NT2/D1 (cell line): ENCODE measurements around the gene ACVR1C.

ENCODE experiments used
- DNase-seq: peaks from one replicate; pipeline ENCODE4 v3.0.0-alpha.2; 2011; ENCODE audit warnings: low read depth, low spot score
- H3K27me3 ChIP-seq: 2 replicates; pipeline ENCODE4 v1.6.0; 2011; ENCODE audit warnings: mild to moderate bottlenecking; ENCODE audit not compliant: insufficient read length, insufficient read depth
- H3K36me3 ChIP-seq: 2 replicates; pipeline ENCODE4 v1.6.1; 2011; ENCODE audit warnings: mild to moderate bottlenecking, low read length, mixed read lengths; ENCODE audit not compliant: insufficient read depth, insufficient read length
- H3K4me1 ChIP-seq: 2 replicates; pipeline ENCODE4 v1.5.1; 2011; ENCODE audit not compliant: insufficient read depth, insufficient read length
- H3K4me3 ChIP-seq: 2 replicates; pipeline ENCODE4 v1.5.1; 2011; ENCODE audit warnings: low read depth; ENCODE audit not compliant: insufficient read length
- H3K9ac ChIP-seq: 2 replicates; pipeline ENCODE4 v1.6.0; 2011; ENCODE audit warnings: low read depth; ENCODE audit not compliant: insufficient read length
- H3K9me3 ChIP-seq: 2 replicates; pipeline ENCODE4 v1.5.1; 2011; ENCODE audit warnings: mild to moderate bottlenecking, low read length; ENCODE audit not compliant: insufficient read depth
- SUZ12 ChIP-seq: IDR thresholded peaks from 2 replicates; pipeline ENCODE4 v1.6.1; 2011; ENCODE audit not compliant: insufficient read length, insufficient read depth; ENCODE audit errors: extremely low read depth
- YY1 ChIP-seq: IDR thresholded peaks from 2 replicates; pipeline ENCODE4 v1.6.1; 2011; ENCODE audit not compliant: insufficient read length, insufficient read depth
- ZNF274 ChIP-seq: IDR thresholded peaks from 2 replicates; pipeline ENCODE4 v1.6.1; 2011; ENCODE audit warnings: mild to moderate bottlenecking, low read depth, low read length

ACVR1C gene

DNA sequence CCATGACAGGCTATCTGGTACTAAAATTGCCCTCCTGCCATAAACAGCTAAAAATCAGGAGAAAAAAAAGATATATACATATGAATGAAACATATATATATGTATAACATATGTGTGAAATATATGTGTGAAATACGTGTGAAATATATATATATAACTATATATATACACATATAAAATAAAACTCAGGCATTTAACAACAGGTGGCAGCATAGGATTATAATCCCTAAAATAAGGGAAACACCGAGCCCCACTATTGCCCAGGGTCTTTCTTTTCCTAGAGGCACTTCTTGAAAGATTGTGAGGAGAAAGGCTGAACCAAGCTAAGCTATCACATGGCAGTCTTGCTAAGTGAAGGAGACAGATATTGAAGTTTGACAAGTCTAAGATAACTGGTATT lies 118.9 kb downstream of the ACVR1C start:
- TF ChIP-seq ZNF274 (no peak), SUZ12 (no peak), YY1 (no peak)
- Histone ChIP-seq H3K9ac (no peak overlapping the region), H3K9me3 (peaks cover 11% of the 10 kb centered on the region; the same call in 1 of the 2 replicates), H3K36me3 (no peaks in the 10 kb centered on the region), H3K27me3 (no peaks in the 10 kb centered on the region), H3K4me1 (no peaks in the 10 kb centered on the region), H3K4me3 (no peak overlapping the region)
- DNase-seq: no peak

DNA sequence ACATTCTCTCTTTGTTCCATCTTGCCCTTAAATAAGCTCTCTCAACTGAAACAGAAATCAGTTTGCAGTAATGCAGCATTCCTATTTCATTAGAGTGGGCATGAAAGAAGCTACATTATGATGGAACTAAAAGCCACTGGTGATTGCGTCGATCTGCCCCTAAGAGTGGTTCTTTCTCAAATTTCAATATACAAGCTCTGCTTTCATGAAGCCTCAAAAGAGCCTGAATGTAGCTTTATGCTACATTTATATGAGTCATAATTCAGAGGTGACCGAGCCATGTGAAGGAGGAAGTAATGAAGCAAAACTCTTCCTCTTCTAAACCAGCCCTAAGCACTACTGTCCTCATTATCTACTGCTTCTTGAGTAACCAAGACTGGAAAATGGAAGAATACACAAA lies 120.0 kb downstream of the ACVR1C start:
- no peaks in the 10 kb centered on the region for H3K4me1 ChIP-seq
- H3K27me3 ChIP-seq: no peaks in the 10 kb centered on the region
- DNase-seq: no peak
- no peak overlapping the region for H3K4me3 ChIP-seq
- H3K36me3 ChIP-seq: no peaks in the 10 kb centered on the region
- no peak overlapping the region for H3K9ac ChIP-seq
- peaks cover 11% of the 10 kb centered on the region; the same call in 1 of the 2 replicates for H3K9me3 ChIP-seq
- no peak for TF ChIP-seq ZNF274
- TF ChIP-seq YY1: no peak
- TF ChIP-seq SUZ12: no peak

DNA sequence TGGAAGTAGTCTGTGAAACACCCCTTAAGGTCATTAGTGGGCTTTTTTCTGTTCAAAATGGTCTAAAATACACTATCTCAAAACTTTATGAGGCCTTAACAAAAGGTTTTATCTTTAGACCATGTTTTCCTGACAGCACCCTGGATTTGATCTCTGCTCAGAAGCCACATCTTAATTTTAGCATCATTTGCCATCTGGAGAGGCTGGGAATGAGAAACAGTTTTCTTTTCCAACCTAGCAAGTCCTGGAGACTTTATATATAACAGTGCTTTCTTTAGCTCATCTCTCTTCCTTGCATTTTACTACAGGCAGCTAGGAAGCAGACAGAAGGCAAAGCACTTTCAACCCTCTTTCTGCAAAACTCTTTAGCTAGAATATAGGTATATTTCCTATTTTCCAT lies 122.1 kb downstream of the ACVR1C start:
- H3K36me3 ChIP-seq: no peaks in the 10 kb centered on the region
- no peak overlapping the region for H3K9ac ChIP-seq
- no peaks in the 10 kb centered on the region for H3K4me1 ChIP-seq
- no peak overlapping the region for H3K4me3 ChIP-seq
- no peak for TF ChIP-seq ZNF274
- no peak for TF ChIP-seq SUZ12
- TF ChIP-seq YY1: no peak
- no peak for DNase-seq
- H3K9me3 ChIP-seq: peaks cover 11% of the 10 kb centered on the region; the same call in 1 of the 2 replicates
- no peaks in the 10 kb centered on the region for H3K27me3 ChIP-seq

DNA sequence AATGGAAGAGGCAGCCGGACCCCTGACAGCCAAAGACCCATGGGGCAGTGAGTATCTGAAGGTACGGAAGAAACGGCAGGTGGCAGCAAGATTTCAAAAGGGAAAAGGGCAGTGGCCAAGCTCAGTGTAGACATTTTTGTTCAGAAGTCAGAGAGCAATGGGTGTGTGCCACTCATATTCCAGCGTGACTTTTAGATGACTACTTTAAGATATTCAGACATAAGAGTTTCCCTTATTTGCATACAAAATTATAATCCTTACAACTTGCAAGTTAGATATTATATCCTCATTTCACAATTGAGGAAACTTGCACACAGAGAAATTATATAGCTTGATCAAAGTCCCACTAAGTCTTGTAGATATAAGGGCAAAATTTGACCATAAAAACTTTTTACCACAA lies 124.0 kb downstream of the ACVR1C start:
- no peak for DNase-seq
- no peak for TF ChIP-seq ZNF274
- TF ChIP-seq SUZ12: no peak
- no peak for TF ChIP-seq YY1
- Histone ChIP-seq H3K4me3 (no peak overlapping the region), H3K27me3 (no peaks in the 10 kb centered on the region), H3K36me3 (no peaks in the 10 kb centered on the region), H3K9me3 (no peaks in the 10 kb centered on the region; the same call in 1 of the 2 replicates), H3K9ac (no peak overlapping the region), H3K4me1 (no peaks in the 10 kb centered on the region)

DNA sequence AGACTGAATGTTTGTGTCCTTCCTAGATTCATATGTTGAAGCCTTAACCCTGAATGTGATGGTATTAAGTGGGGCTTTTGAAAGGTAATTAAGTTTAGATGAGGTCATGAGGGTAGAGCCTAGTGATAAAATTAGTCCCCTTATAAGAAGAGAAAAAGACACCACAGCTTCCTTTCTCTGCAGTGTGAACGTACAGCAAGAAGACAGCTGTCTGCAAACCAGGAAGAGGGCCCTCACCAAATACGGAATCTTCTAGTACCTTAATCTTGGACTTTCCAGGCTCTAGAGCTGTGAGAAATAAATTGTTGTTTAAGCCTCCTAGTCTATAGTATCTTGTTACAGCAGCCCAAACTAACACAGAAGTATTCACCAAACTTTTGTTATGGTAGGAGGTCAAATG lies 127.6 kb downstream of the ACVR1C start:
- Histone ChIP-seq H3K27me3 (no peaks in the 10 kb centered on the region), H3K4me1 (peaks cover 3% of the 10 kb centered on the region), H3K36me3 (no peaks in the 10 kb centered on the region), H3K9me3 (no peaks in the 10 kb centered on the region), H3K9ac (no peak overlapping the region), H3K4me3 (no peak overlapping the region)
- no peak for DNase-seq
- TF ChIP-seq YY1: no peak
- no peak for TF ChIP-seq ZNF274
- no peak for TF ChIP-seq SUZ12

DNA sequence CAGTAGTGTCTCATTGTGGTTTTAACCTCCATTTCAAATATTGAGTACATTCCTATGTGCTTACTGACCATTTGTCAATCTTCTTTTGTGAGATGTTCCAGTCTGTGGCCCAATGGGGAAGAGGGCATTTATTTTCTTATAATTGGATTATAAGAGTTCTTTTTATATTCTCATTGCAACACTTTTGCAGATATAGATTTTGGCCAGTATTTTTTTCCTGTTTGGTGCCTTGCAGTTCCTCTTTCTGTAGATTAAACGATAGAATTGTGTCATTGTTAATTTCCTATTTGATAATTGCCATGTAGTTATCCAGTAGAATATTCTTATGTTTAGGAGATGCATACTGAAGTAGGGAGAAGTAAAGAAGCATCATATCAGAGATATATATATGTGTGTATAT lies 128.3 kb downstream of the ACVR1C start:
- Histone ChIP-seq H3K4me3 (no peak overlapping the region), H3K27me3 (no peaks in the 10 kb centered on the region), H3K4me1 (peaks cover 3% of the 10 kb centered on the region), H3K9me3 (no peaks in the 10 kb centered on the region), H3K9ac (no peak overlapping the region), H3K36me3 (no peaks in the 10 kb centered on the region)
- TF ChIP-seq YY1 (no peak), SUZ12 (no peak), ZNF274 (no peak)
- no peak for DNase-seq

DNA sequence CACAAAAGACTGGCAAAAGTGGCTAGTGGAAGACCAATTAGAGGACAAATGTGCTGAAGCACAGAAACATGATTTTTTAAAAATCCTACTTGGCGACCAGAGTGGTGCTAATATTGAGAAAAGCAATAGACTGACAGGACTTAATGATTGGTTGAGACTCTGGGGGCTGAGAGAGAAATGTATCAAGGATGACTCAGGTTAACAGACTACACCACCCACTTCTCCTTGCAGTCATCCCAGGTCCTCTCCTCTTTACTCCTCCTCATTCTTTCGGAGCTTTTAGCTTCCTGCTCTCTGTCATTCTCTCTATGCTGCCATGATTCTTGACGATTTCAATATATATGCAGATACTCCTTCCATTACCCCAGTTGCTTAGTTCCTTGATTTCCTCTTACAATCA lies 130.2 kb downstream of the ACVR1C start:
- Histone ChIP-seq H3K36me3 (no peaks in the 10 kb centered on the region), H3K4me3 (no peak overlapping the region), H3K4me1 (peaks cover 3% of the 10 kb centered on the region)

More for the DNA sequence above, 130.2 kb downstream of the ACVR1C start:
- no peak for TF ChIP-seq ZNF274
- no peak for TF ChIP-seq SUZ12
- no peak for TF ChIP-seq YY1
- DNase-seq: no peak
- Histone ChIP-seq H3K9me3 (no peaks in the 10 kb centered on the region), H3K27me3 (no peaks in the 10 kb centered on the region), H3K9ac (no peak overlapping the region)
